HL-60 (cell line): Measurements from ENCODE around the gene ADRA2C.
A peak's percentile ranks its signal among the peaks of the same experiment; 100 is the strongest.

Experiments used
- DNase-seq, 2 experiments: peaks; one replicate each; pipeline ENCODE4 v3.0.0-alpha.2; 2010 to 2020; ENCODE audit warnings: low read depth in 1 of 2, low spot score in 1 of 2
- H3K27ac ChIP-seq: fragments of 250-450 bp; sonication (Bioruptor Pico); replicated peaks from 2 replicates; pipeline ENCODE4 v1.5.1; 2020; ENCODE audit warnings: mild to moderate bottlenecking, moderate library complexity
- H3K27me3 ChIP-seq: fragments of 250-450 bp; sonication (Bioruptor Pico); 2 replicates; pipeline ENCODE4 v1.5.1; 2021; ENCODE audit warnings: mild to moderate bottlenecking, moderate library complexity; ENCODE audit not compliant: insufficient read depth, poor library complexity, severe bottlenecking
- H3K4me3 ChIP-seq: replicated peaks from 2 replicates; pipeline ENCODE4 v1.5.1; 2011; ENCODE audit warnings: mild to moderate bottlenecking, control low read depth, low read length; ENCODE audit not compliant: insufficient read depth
- GABPA ChIP-seq: IDR thresholded peaks from 2 replicates; pipeline ENCODE4 v1.6.1; 2012; ENCODE audit warnings: low read depth
- POLR2AphosphoS5 ChIP-seq: IDR thresholded peaks from 2 replicates; pipeline ENCODE4 v1.6.1; 2012; ENCODE audit warnings: low read depth
- SPI1 ChIP-seq: IDR thresholded peaks from 2 replicates; pipeline ENCODE4 v1.6.1; 2012; ENCODE audit warnings: low read depth, mild to moderate bottlenecking, borderline replicate concordance
- TF ChIP-seq, protein P1 (sequence below): IDR thresholded peaks from one replicate; pipeline ENCODE4 v1.5.1; 2011; ENCODE audit warnings: low read length, control low read depth, inconsistent platforms; ENCODE audit not compliant: insufficient read depth
- TF ChIP-seq, protein P2 (sequence below): IDR thresholded peaks from 2 replicates; pipeline ENCODE4 v1.6.1; 2012; ENCODE audit warnings: low read depth; ENCODE audit not compliant: insufficient replicate concordance

Gene ADRA2C

DNA sequence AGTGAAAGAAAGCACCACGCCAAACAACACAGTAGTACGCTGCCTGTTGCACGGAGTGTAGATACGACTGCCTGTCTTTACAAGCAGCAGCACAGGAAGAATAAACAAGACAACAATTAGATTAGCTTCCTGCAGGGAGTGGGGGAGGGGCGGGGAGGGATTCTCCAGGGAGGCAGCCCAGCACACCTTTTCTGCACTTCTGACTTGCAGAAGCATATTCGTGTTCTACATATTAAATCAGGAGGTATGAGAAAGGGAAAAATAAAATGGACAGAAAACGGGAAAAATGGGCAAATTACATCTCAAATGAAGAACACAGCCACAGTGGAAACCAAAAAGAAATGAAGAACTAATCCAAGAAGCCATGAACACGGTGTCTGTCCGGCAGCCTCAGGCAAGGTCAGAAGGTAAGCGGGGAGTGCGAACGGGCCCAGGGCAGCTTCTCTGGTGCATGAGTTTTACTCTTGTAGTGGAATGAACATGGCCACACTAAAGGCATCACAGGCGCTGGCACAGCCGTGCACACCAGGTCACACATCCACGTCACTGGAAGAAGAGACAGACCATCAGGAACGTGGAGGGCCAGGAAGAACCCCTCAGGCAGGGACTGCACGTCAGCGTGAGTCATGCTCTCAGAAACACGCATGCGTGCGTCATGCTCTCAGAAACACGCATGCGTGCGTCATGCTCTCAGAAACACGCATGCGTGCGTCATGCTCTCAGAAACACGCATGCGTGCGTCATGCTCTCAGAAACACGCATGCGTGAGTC lies 20.1 kb upstream of the ADRA2C start:
- TF ChIP-seq, protein P1, sequence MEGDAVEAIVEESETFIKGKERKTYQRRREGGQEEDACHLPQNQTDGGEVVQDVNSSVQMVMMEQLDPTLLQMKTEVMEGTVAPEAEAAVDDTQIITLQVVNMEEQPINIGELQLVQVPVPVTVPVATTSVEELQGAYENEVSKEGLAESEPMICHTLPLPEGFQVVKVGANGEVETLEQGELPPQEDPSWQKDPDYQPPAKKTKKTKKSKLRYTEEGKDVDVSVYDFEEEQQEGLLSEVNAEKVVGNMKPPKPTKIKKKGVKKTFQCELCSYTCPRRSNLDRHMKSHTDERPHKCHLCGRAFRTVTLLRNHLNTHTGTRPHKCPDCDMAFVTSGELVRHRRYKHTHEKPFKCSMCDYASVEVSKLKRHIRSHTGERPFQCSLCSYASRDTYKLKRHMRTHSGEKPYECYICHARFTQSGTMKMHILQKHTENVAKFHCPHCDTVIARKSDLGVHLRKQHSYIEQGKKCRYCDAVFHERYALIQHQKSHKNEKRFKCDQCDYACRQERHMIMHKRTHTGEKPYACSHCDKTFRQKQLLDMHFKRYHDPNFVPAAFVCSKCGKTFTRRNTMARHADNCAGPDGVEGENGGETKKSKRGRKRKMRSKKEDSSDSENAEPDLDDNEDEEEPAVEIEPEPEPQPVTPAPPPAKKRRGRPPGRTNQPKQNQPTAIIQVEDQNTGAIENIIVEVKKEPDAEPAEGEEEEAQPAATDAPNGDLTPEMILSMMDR: no peak
- TF ChIP-seq SPI1: no peak
- TF ChIP-seq POLR2AphosphoS5: no peak
- no peak for TF ChIP-seq GABPA
- TF ChIP-seq, protein P2, sequence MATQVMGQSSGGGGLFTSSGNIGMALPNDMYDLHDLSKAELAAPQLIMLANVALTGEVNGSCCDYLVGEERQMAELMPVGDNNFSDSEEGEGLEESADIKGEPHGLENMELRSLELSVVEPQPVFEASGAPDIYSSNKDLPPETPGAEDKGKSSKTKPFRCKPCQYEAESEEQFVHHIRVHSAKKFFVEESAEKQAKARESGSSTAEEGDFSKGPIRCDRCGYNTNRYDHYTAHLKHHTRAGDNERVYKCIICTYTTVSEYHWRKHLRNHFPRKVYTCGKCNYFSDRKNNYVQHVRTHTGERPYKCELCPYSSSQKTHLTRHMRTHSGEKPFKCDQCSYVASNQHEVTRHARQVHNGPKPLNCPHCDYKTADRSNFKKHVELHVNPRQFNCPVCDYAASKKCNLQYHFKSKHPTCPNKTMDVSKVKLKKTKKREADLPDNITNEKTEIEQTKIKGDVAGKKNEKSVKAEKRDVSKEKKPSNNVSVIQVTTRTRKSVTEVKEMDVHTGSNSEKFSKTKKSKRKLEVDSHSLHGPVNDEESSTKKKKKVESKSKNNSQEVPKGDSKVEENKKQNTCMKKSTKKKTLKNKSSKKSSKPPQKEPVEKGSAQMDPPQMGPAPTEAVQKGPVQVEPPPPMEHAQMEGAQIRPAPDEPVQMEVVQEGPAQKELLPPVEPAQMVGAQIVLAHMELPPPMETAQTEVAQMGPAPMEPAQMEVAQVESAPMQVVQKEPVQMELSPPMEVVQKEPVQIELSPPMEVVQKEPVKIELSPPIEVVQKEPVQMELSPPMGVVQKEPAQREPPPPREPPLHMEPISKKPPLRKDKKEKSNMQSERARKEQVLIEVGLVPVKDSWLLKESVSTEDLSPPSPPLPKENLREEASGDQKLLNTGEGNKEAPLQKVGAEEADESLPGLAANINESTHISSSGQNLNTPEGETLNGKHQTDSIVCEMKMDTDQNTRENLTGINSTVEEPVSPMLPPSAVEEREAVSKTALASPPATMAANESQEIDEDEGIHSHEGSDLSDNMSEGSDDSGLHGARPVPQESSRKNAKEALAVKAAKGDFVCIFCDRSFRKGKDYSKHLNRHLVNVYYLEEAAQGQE: no peak
- DNase-seq: no peak
- H3K27ac ChIP-seq: no peak overlapping the region
- H3K4me3 ChIP-seq: no peak overlapping the region
- peaks cover 13% of the 10 kb centered on the region for H3K27me3 ChIP-seq

DNA sequence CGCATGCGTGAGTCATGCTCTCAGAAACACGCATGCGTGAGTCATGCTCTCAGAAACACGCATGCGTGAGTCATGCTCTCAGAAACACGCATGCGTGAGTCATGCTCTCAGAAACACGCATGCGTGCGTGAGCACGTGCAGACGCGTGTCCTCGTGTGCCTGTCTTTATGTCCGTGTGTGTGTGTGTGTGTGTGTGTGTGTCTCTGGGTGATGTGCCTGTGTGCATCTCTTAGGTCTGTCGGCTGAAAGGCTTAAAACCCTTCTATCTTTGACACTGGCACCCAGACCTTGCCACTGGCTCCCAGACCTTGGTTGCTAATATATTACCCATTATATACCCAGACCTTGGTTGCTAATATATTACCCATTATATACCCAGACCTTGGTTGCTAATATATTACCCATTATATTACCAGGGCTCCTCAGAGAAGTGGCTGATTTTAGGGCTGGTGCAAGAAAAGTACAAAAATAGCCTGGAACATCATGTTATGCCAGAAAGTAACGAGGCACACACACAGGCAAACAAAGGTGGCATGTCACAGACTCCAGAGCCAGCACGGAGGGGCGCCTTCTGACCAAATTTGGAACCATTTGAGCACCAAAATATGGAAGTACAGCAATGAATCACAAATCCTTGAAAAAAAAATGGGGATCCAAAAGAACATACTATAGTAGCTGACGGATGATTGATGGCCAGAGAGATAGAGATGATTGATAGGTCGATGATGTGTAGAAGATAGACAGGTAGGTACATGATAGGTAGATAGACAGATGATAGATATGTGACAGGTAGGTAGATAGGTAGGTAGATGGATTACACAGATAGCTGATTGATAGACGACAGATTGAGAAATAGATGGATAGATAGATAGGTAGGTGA lies 19.2 kb upstream of the ADRA2C start:
- Histone ChIP-seq H3K4me3 (no peak overlapping the region), H3K27ac (no peak overlapping the region), H3K27me3 (peaks cover 13% of the 10 kb centered on the region)
- TF ChIP-seq, protein P2: no peak
- no peak for TF ChIP-seq POLR2AphosphoS5
- TF ChIP-seq SPI1: no peak
- no peak for TF ChIP-seq GABPA
- TF ChIP-seq, protein P1: no peak
- no peak for DNase-seq

DNA sequence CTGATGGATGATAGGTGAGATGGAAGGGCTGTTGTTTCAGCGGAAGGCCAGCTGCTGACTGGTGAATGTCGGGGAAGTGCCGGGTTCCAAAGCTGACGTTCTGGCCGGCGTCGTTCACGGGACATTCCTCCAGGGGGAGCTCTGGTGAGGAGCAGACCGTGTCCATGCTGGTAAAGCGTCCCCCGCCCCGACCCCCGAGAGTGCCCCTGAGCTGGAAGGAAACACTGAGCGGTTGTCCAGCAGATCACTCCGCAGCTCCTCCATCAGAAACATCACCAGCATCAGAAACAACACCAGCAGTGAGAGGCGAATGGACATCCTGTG lies 18.6 kb upstream of the ADRA2C start:
- Histone ChIP-seq H3K4me3 (no peak overlapping the region), H3K27ac (no peak overlapping the region), H3K27me3 (peaks cover 13% of the 10 kb centered on the region)
- TF ChIP-seq, protein P1: peak; percentile 7
- TF ChIP-seq, protein P2: no peak
- no peak for TF ChIP-seq POLR2AphosphoS5
- TF ChIP-seq GABPA: no peak
- no peak for TF ChIP-seq SPI1
- no peak for DNase-seq
